Testis (tissue), 3 donors: ENCODE results near the gene PGBD4. TPM values are rescaled to one million over a fixed set of nuclear protein-coding genes. Genes with fewer than 3 reads are reported as not detected.

ENCODE experiments used
- DNase-seq: peaks from one replicate; pipeline ENCODE4 v3.0.0-alpha.2; 2019
- H3K27ac ChIP-seq, 2 donors: fragments of 200-600 bp; sonication (generic); one replicate each; pipeline ENCODE4 v1.5.1; 2019
- H3K27me3 ChIP-seq: fragments of 200-600 bp; sonication (generic); one replicate; pipeline ENCODE4 v1.5.1; 2019
- H3K36me3 ChIP-seq: fragments of 200-600 bp; sonication (generic); one replicate; pipeline ENCODE4 v1.5.1; 2017; ENCODE audit warnings: low read depth; ENCODE audit errors: missing control alignments
- H3K4me1 ChIP-seq: fragments of 200-600 bp; sonication (generic); one replicate; pipeline ENCODE4 v1.5.1; 2019
- H3K4me3 ChIP-seq, 2 donors: fragments of 200-600 bp; sonication (generic); one replicate each; pipeline ENCODE4 v1.5.1; 2017 to 2019
- H3K9me3 ChIP-seq: fragments of 200-600 bp; sonication (generic); one replicate; pipeline ENCODE4 v1.5.1; 2017
- CTCF ChIP-seq, 3 experiments: fragments of 450-650 bp in 2 of 3; fragments of 200-600 bp in 1 of 3; sonication (generic) in 1 of 3; IDR thresholded peaks; one replicate each; pipeline ENCODE4 v1.5.1; 2016 to 2019; ENCODE audit warnings: antibody characterized with exemption in 3 of 3, mild to moderate bottlenecking in 2 of 3, moderate library complexity in 1 of 3
- POLR2A ChIP-seq: fragments of 450-650 bp; IDR thresholded peaks from one replicate; pipeline ENCODE4 v1.6.1; 2017; ENCODE audit warnings: antibody characterized with exemption, mild to moderate bottlenecking, moderate library complexity
- WGBS, 2 donors: methylation state at CpG; one replicate each; pipeline ENCODE4 v1.1.5; 2018; 5-methylcytosine and 5-hydroxymethylcytosine counted together
- intact Hi-C: fragments of 100-400 bp; cut with DNase I; formaldehyde crosslinking; loops from one replicate; pipeline ENCODE4 v1.15.1; 2023; ENCODE audit warnings: low total_unique reads
- polyA plus RNA-seq: library from polyadenylated mRNA; stranded (reverse); fragments of 350-450 nt; fragmentation: Illumina TruSeq; extraction: RNeasy Lipid Tissue Mini Kit (QIAGEN cat#74804); gene quantifications from one replicate; pipeline ENCODE4 v1.2.3, GENCODE V29; 2014; ENCODE audit warnings: low read depth, low replicate concordance; ENCODE audit not compliant: insufficient read depth
- total RNA-seq, 2 donors: library from RNA; depleted of rRNA; stranded (reverse); fragments of >200 nt; gene quantifications; one replicate each; pipeline ENCODE4 v1.2.3, GENCODE V29; 2016

The PGBD4 gene
- total and polyA plus RNA-seq, 3 donors from 2014 or later = 1.5 to 2.8 (median 2.7) TPM

GRCh38 chr15:34124651-34125050, 22.8 kb downstream of the PGBD4 start:
- H3K4me1 ChIP-seq = no peaks in the 10 kb centered on the region

GRCh38 chr15:34125945-34126344, 24.1 kb downstream of the PGBD4 start:
- TF ChIP-seq POLR2A = no peak
- no peak for TF ChIP-seq CTCF (IDR thresholded peaks at IDR 0.05)
- WGBS, 2 donors = 58 to 59% methylated on average over 1 of the region's 1 CpG
- intact Hi-C loops = no loop called here
- H3K4me3 ChIP-seq = no peak overlapping the region
- no peak for DNase-seq
- no peaks in the 10 kb centered on the region for H3K27me3 ChIP-seq
- H3K4me1 ChIP-seq = no peaks in the 10 kb centered on the region
- H3K9me3 ChIP-seq = no peaks in the 10 kb centered on the region
- no peak overlapping the region for H3K27ac ChIP-seq
- H3K36me3 ChIP-seq = no peaks in the 10 kb centered on the region

More at GRCh38 chr15:34124651-34125050, 22.8 kb downstream of the PGBD4 start:
- Histone ChIP-seq H3K27ac (no peak overlapping the region), H3K4me3 (no peak overlapping the region), H3K9me3 (no peaks in the 10 kb centered on the region), H3K36me3 (no peaks in the 10 kb centered on the region), H3K27me3 (no peaks in the 10 kb centered on the region)
- DNase-seq = no peak
- TF ChIP-seq POLR2A (no peak), CTCF (IDR thresholded peaks at IDR 0.05) (no peak)
- intact Hi-C loops = no loop called here
- 78 to 80% methylated on average over 4 of the region's 4 CpGs for WGBS, 2 donors

GRCh38 chr15:34126522-34126921, 24.6 kb downstream of the PGBD4 start:
- no peaks in the 10 kb centered on the region for H3K27me3 ChIP-seq
- no peaks in the 10 kb centered on the region for H3K4me1 ChIP-seq
- no peaks in the 10 kb centered on the region for H3K9me3 ChIP-seq
- H3K27ac ChIP-seq = no peak overlapping the region
- H3K4me3 ChIP-seq = no peak overlapping the region
- intact Hi-C loops = no loop called here
- DNase-seq = no peak
- TF ChIP-seq POLR2A (no peak), CTCF (IDR thresholded peaks at IDR 0.05) (no peak)
- no peaks in the 10 kb centered on the region for H3K36me3 ChIP-seq

GRCh38 chr15:34128898-34129297, 27.0 kb downstream of the PGBD4 start:
- H3K36me3 ChIP-seq = no peaks in the 10 kb centered on the region
- H3K27me3 ChIP-seq = no peaks in the 10 kb centered on the region
- DNase-seq = no peak
- H3K4me3 ChIP-seq = no peak overlapping the region
- H3K27ac ChIP-seq = no peak overlapping the region
- H3K4me1 ChIP-seq = no peaks in the 10 kb centered on the region
- intact Hi-C loops = no loop called here
- no peaks in the 10 kb centered on the region for H3K9me3 ChIP-seq
- WGBS, 2 donors = 44 to 46% methylated on average over 2 of the region's 2 CpGs
- TF ChIP-seq CTCF (IDR thresholded peaks at IDR 0.05) = no peak

GRCh38 chr15:34132881-34133280, 31.0 kb downstream of the PGBD4 start:
- Histone ChIP-seq H3K4me1 (peaks cover 5% of the 10 kb centered on the region), H3K9me3 (no peaks in the 10 kb centered on the region), H3K4me3 (no peak overlapping the region), H3K27ac (no peak overlapping the region), H3K27me3 (no peaks in the 10 kb centered on the region), H3K36me3 (no peaks in the 10 kb centered on the region)
- no peak for TF ChIP-seq POLR2A
- no peak for TF ChIP-seq CTCF (IDR thresholded peaks at IDR 0.05)
- WGBS, 2 donors = 94 to 95% methylated on average over 1 of the region's 1 CpG
- intact Hi-C loops = no loop called here
- DNase-seq = no peak
